ENCODE data around the gene ZNF26.
"Not testable (repeated sequence)": the region's sequence is repeated elsewhere in the genome, so short reads cannot be mapped to it uniquely, and the experiment has no call there.

Gene ZNF26

GRCh38 chr12:132965796-132966195 is 20.4 kb upstream of the ZNF26 start:
- Histone ChIP-seq H3K4me3 (ENCODE audit: low read length) (no peak overlapping the region), H3K36me3 (replicated peaks; ENCODE audit: low read depth, low read length) (peaks cover 6% of the 10 kb centered on the region), H3K4me2 (ENCODE audit: low read length) (no peak overlapping the region), H3K9ac (ENCODE audit: low read length) (no peak overlapping the region), H3K27me3 (ENCODE audit: low read depth, low read length) (no peaks in the 10 kb centered on the region), H2AFZ (ENCODE audit: low read depth, low read length) (no peak overlapping the region), H3K9me3 (ENCODE audit: insufficient read depth, low read length) (no peaks in the 10 kb centered on the region), H3K79me2 (ENCODE audit: low read length) (no peaks in the 10 kb centered on the region), H4K20me1 (ENCODE audit: insufficient read depth, low read length) (no peaks in the 10 kb centered on the region), H3K4me1 (ENCODE audit: low read length) (no peaks in the 10 kb centered on the region), H3K27ac (ENCODE audit: low read length) (no peak overlapping the region)
- no peak for TF ChIP-seq EZH2phosphoT487 (IDR thresholded peaks at IDR 0.05; ENCODE audit: low read depth)
- TF ChIP-seq CTCF (IDR thresholded peaks at IDR 0.05; ENCODE audit: low read depth, low read length), result no peak

- Histone ChIP-seq H3K4me2 (ENCODE audit: low read length) (no peak overlapping the region), H3K9ac (ENCODE audit: low read length) (no peak overlapping the region), H3K79me2 (ENCODE audit: low read length) (no peaks in the 10 kb centered on the region), H4K20me1 (ENCODE audit: insufficient read depth, low read length) (no peaks in the 10 kb centered on the region), H3K36me3 (replicated peaks; ENCODE audit: low read depth, low read length) (peaks cover 6% of the 10 kb centered on the region), H3K9me3 (ENCODE audit: insufficient read depth, low read length) (no peaks in the 10 kb centered on the region), H3K4me3 (ENCODE audit: low read length) (no peak overlapping the region), H3K27me3 (ENCODE audit: low read depth, low read length) (no peaks in the 10 kb centered on the region), H3K27ac (ENCODE audit: low read length) (no peak overlapping the region), H2AFZ (ENCODE audit: low read depth, low read length) (no peak overlapping the region), H3K4me1 (ENCODE audit: low read length) (no peaks in the 10 kb centered on the region)
- no peak for TF ChIP-seq CTCF (IDR thresholded peaks at IDR 0.05; ENCODE audit: low read depth, low read length)
- no peak for TF ChIP-seq EZH2phosphoT487 (IDR thresholded peaks at IDR 0.05; ENCODE audit: low read depth)
Observed at GRCh38 chr12:132966676-132967415, 19.3 kb upstream of the ZNF26 start.

- Histone ChIP-seq H3K27me3 (ENCODE audit: low read depth, low read length) (no peaks in the 10 kb centered on the region), H3K9me3 (ENCODE audit: insufficient read depth, low read length) (peaks cover 3% of the 10 kb centered on the region; the same call in 1 of the 2 replicates), H3K4me2 (ENCODE audit: low read length) (no peak overlapping the region), H4K20me1 (ENCODE audit: insufficient read depth, low read length) (no peaks in the 10 kb centered on the region), H3K4me1 (ENCODE audit: low read length) (no peaks in the 10 kb centered on the region), H3K36me3 (replicated peaks; ENCODE audit: low read depth, low read length) (peaks cover 6% of the 10 kb centered on the region), H3K27ac (ENCODE audit: low read length) (no peak overlapping the region), H3K4me3 (ENCODE audit: low read length) (no peak overlapping the region), H3K79me2 (ENCODE audit: low read length) (no peaks in the 10 kb centered on the region), H2AFZ (ENCODE audit: low read depth, low read length) (no peak overlapping the region), H3K9ac (ENCODE audit: low read length) (no peak overlapping the region)
- no peak for TF ChIP-seq EZH2phosphoT487 (IDR thresholded peaks at IDR 0.05; ENCODE audit: low read depth)
- no peak for TF ChIP-seq CTCF (IDR thresholded peaks at IDR 0.05; ENCODE audit: low read depth, low read length)
Observed at GRCh38 chr12:132967736-132968135, 18.4 kb upstream of the ZNF26 start.

- no peak overlapping the region for H3K4me2 ChIP-seq (ENCODE audit: low read length)
- H3K79me2 ChIP-seq (ENCODE audit: low read length), result no peaks in the 10 kb centered on the region
- H3K27me3 ChIP-seq (ENCODE audit: low read depth, low read length), result no peaks in the 10 kb centered on the region
- no peaks in the 10 kb centered on the region for H3K4me1 ChIP-seq (ENCODE audit: low read length)
- H3K4me3 ChIP-seq (ENCODE audit: low read length), result no peak overlapping the region
- no peak for TF ChIP-seq CTCF (IDR thresholded peaks at IDR 0.05; ENCODE audit: low read depth, low read length)
- no peak for TF ChIP-seq EZH2phosphoT487 (IDR thresholded peaks at IDR 0.05; ENCODE audit: low read depth)
- H3K27ac ChIP-seq (ENCODE audit: low read length), result no peak overlapping the region
- H3K36me3 ChIP-seq (replicated peaks; ENCODE audit: low read depth, low read length), result no peaks in the 10 kb centered on the region
- H4K20me1 ChIP-seq (ENCODE audit: insufficient read depth, low read length), result no peaks in the 10 kb centered on the region
- peaks cover 3% of the 10 kb centered on the region; the same call in 1 of the 2 replicates for H3K9me3 ChIP-seq (ENCODE audit: insufficient read depth, low read length)
- H3K9ac ChIP-seq (ENCODE audit: low read length), result no peak overlapping the region
- no peak overlapping the region for H2AFZ ChIP-seq (ENCODE audit: low read depth, low read length)
Observed at GRCh38 chr12:132972374-132972773, 13.8 kb upstream of the ZNF26 start.

- not testable (repeated sequence) for H3K4me1 ChIP-seq (ENCODE audit: low read length); H3K36me3 ChIP-seq (replicated peaks; ENCODE audit: low read depth, low read length); H3K9ac ChIP-seq (ENCODE audit: low read length); H3K79me2 ChIP-seq (ENCODE audit: low read length); H3K4me2 ChIP-seq (ENCODE audit: low read length); H3K27ac ChIP-seq (ENCODE audit: low read length); H2AFZ ChIP-seq (ENCODE audit: low read depth, low read length); H3K4me3 ChIP-seq (ENCODE audit: low read length); H3K9me3 ChIP-seq (ENCODE audit: insufficient read depth, low read length); H3K27me3 ChIP-seq (ENCODE audit: low read depth, low read length); H4K20me1 ChIP-seq (ENCODE audit: insufficient read depth, low read length)
Observed at GRCh38 chr12:132976870-132977269, 9.3 kb upstream of the ZNF26 start.
